Endothelial cell of umbilical vein (primary cell): ENCODE results near the gene FBXO11.

Experiments
- CTCF ChIP-seq, 2 donors: IDR thresholded peaks; 1 replicate in 1 of 2; 2 replicates in 1 of 2; pipeline ENCODE4 v1.5.1; 2011; ENCODE audit warnings: low read length in 2 of 2, mild to moderate bottlenecking in 2 of 2, moderate library complexity in 2 of 2, control low read depth in 1 of 2, inconsistent platforms in 1 of 2, low read depth in 1 of 2; ENCODE audit not compliant: insufficient read depth in 1 of 2; ENCODE audit errors: extremely low read depth in 1 of 2
- EZH2 ChIP-seq: IDR thresholded peaks from 2 replicates; pipeline ENCODE4 v1.6.1; 2012; ENCODE audit warnings: borderline replicate concordance, low read depth, mild to moderate bottlenecking, moderate library complexity, low read length, inconsistent platforms; ENCODE audit not compliant: severe bottlenecking
- JUN ChIP-seq: IDR thresholded peaks from 2 replicates; pipeline ENCODE4 v1.6.1; 2011; ENCODE audit warnings: borderline replicate concordance, low read depth; ENCODE audit not compliant: insufficient read length, insufficient read depth
- MAX ChIP-seq: IDR thresholded peaks from 2 replicates; pipeline ENCODE4 v1.6.1; 2011; ENCODE audit not compliant: insufficient read depth, insufficient read length
- MYC ChIP-seq: IDR thresholded peaks from one replicate; pipeline ENCODE4 v1.6.1; 2011; ENCODE audit warnings: mild to moderate bottlenecking, low read depth, low read length
- POLR2A ChIP-seq: IDR thresholded peaks from 2 replicates; pipeline ENCODE4 v1.6.1; 2012; ENCODE audit warnings: low read depth, mild to moderate bottlenecking, control low read depth, low read length
- POLR2AphosphoS5 ChIP-seq: IDR thresholded peaks from 2 replicates; pipeline ENCODE4 v1.6.1; 2012; ENCODE audit warnings: low read depth, mild to moderate bottlenecking, control low read depth, low read length, moderate library complexity; ENCODE audit not compliant: insufficient read depth

- TF ChIP-seq POLR2A (no peak), CTCF (IDR thresholded peaks at IDR 0.05; ENCODE audit: extremely low read depth in 1 of 2, insufficient read depth in 1 of 2, low read depth in 1 of 2, low read length in 2 of 2) (no peak), POLR2AphosphoS5 (no peak), EZH2 (no peak), MAX (no peak), MYC (no peak), JUN (no peak)
Measured at GRCh38 chr2:47741637-47742036, 164.7 kb downstream of the FBXO11 start.
